SK-N-SH (cell line): ENCODE results near the gene NIN. TPM values are rescaled to one million over a fixed set of nuclear protein-coding genes. Genes with fewer than 3 reads are reported as not detected.

ENCODE experiments used
- CTCF ChIA-PET: fragments of 300-600, 350-600 bp; formaldehyde crosslinking; extraction: SDS; loops from one replicate; lab custom pipeline; 2021; lab: Yijun Ruan, JAX
- POLR2A ChIA-PET: fragments of 350-600 bp; sonication (Branson Sonifier 250); formaldehyde crosslinking; extraction: SDS; loops from one replicate; lab custom pipeline; 2020; ENCODE audit warnings: antibody characterized with exemption, inconsistent platforms; lab: Yijun Ruan, JAX
- DNase-seq: peaks from one replicate; pipeline ENCODE4 v3.0.0; 2012
- H2AFZ ChIP-seq: fragments of 200-600 bp; sonication (generic); 2 replicates; pipeline ENCODE4 v1.8.1; 2016; ENCODE audit warnings: antibody characterized with exemption, mild to moderate bottlenecking, low read depth
- H3F3A ChIP-seq: fragments of 200-600 bp; sonication (generic); replicated peaks from 2 replicates; pipeline ENCODE3; 2016; ENCODE audit warnings: antibody characterized with exemption, mild to moderate bottlenecking; ENCODE audit not compliant: insufficient read depth
- H3K27ac ChIP-seq, 2 experiments: fragments of 200-500 bp in 1 of 2; fragments of 200-600 bp in 1 of 2; sonication (Bioruptor generic) in 1 of 2; sonication (generic), shearing (Covaris generic) in 1 of 2; 2 replicates each; pipeline versions ENCODE4 v1.5.1 to v1.6.1; 2014 to 2016; ENCODE audit warnings: low read depth in 2 of 2, inconsistent platforms in 1 of 2, low read length in 1 of 2, mild to moderate bottlenecking in 1 of 2, mixed read lengths in 1 of 2
- H3K27me3 ChIP-seq: fragments of 200-600 bp; sonication (generic), shearing (Covaris generic); 2 replicates; pipeline ENCODE4 v1.6.1; 2016; ENCODE audit warnings: mixed run types; ENCODE audit not compliant: insufficient read depth
- H3K36me3 ChIP-seq, 2 experiments: fragments of 200-500 bp in 1 of 2; fragments of 200-600 bp in 1 of 2; sonication (Bioruptor generic) in 1 of 2; sonication (generic) in 1 of 2; replicated peaks in 1 of 2; 2 replicates each; pipeline versions ENCODE3 to v1.5.1; 2014 to 2016; ENCODE audit warnings: low read length in 1 of 2, mild to moderate bottlenecking in 1 of 2; ENCODE audit not compliant: insufficient read depth in 2 of 2, control insufficient read depth in 1 of 2
- H3K4me1 ChIP-seq, 2 experiments: fragments of 200-500 bp in 1 of 2; fragments of 200-600 bp in 1 of 2; sonication (Bioruptor generic) in 1 of 2; sonication (generic), shearing (Covaris generic) in 1 of 2; 2 replicates each; pipeline versions ENCODE4 v1.5.1 to v1.6.1; 2014 to 2016; ENCODE audit warnings: low read depth in 1 of 2, low read length in 1 of 2, mixed run types in 1 of 2; ENCODE audit not compliant: insufficient read depth in 2 of 2, control insufficient read depth in 1 of 2
- H3K4me2 ChIP-seq: fragments of 200-600 bp; sonication (generic), shearing (Covaris generic); 2 replicates; pipeline ENCODE4 v1.6.1; 2017; ENCODE audit warnings: mixed run types
- H3K4me3 ChIP-seq, 2 experiments: fragments of 200-500 bp in 1 of 2; fragments of 200-600 bp in 1 of 2; sonication (Bioruptor generic) in 1 of 2; sonication (generic), shearing (Covaris generic) in 1 of 2; 2 replicates each; pipeline versions ENCODE4 v1.5.1 to v1.8.1; 2014 to 2016; ENCODE audit warnings: low read depth in 2 of 2, inconsistent platforms in 1 of 2, low read length in 1 of 2, mild to moderate bottlenecking in 1 of 2, mixed read lengths in 1 of 2, moderate library complexity in 1 of 2
- H3K79me2 ChIP-seq: fragments of 200-600 bp; sonication (generic); 2 replicates; pipeline ENCODE4 v1.8.1; 2017; ENCODE audit warnings: mild to moderate bottlenecking; ENCODE audit not compliant: insufficient read depth
- H3K9ac ChIP-seq: fragments of 200-600 bp; sonication (generic); 2 replicates; pipeline ENCODE4 v1.6.1; 2017; ENCODE audit warnings: mixed run types
- H3K9me2 ChIP-seq: fragments of 200-600 bp; sonication (generic); 2 replicates; pipeline ENCODE4 v1.6.1; 2017; ENCODE audit warnings: mixed run types
- H3K9me3 ChIP-seq: fragments of 200-600 bp; sonication (generic); 2 replicates; pipeline ENCODE4 v1.6.1; 2017; ENCODE audit warnings: mixed run types, mild to moderate bottlenecking, moderate library complexity
- H4K20me1 ChIP-seq: fragments of 200-600 bp; sonication (generic); 2 replicates; pipeline ENCODE4 v1.6.1; 2017; ENCODE audit warnings: mild to moderate bottlenecking, mixed run types; ENCODE audit not compliant: insufficient read depth
- CHD2 ChIP-seq: fragments of 150-350 bp; IDR thresholded peaks from 2 replicates; pipeline ENCODE4 v1.6.1; 2018; ENCODE audit warnings: low read length; ENCODE audit not compliant: partially characterized antibody
- EP300 ChIP-seq, 2 experiments: IDR thresholded peaks; 2 replicates each; pipeline versions ENCODE4 v1.4.0 to v1.6.1; 2012; ENCODE audit warnings: borderline replicate concordance in 1 of 2, low read depth in 1 of 2, low read length in 1 of 2
- EZH2phosphoT487 ChIP-seq: fragments of 200-600 bp; sonication (generic); IDR thresholded peaks from 2 replicates; pipeline ENCODE4 v1.6.1; 2017; ENCODE audit warnings: low read depth, mixed run types, mild to moderate bottlenecking, antibody characterized with exemption, moderate library complexity, borderline replicate concordance
- FOXM1 ChIP-seq: IDR thresholded peaks from 2 replicates; pipeline ENCODE4 v1.4.0; 2012; ENCODE audit warnings: low read depth, mild to moderate bottlenecking
- MAX ChIP-seq: IDR thresholded peaks from 2 replicates; pipeline ENCODE4 v1.4.0; 2012; ENCODE audit warnings: low read depth
- NFIC ChIP-seq: IDR thresholded peaks from 2 replicates; pipeline ENCODE4 v1.4.0; 2012; ENCODE audit warnings: borderline replicate concordance
- REST ChIP-seq: IDR thresholded peaks from 2 replicates; pipeline ENCODE4 v1.6.1; 2012; ENCODE audit warnings: mild to moderate bottlenecking, low read depth, low read length, moderate library complexity
- RFX5 ChIP-seq: IDR thresholded peaks from 2 replicates; pipeline ENCODE4 v1.6.1; 2012; ENCODE audit warnings: mild to moderate bottlenecking, improper control_type of control experiment, low read length
- RXRA ChIP-seq: IDR thresholded peaks from 2 replicates; pipeline ENCODE4 v1.4.0; 2012; ENCODE audit warnings: low read depth, mild to moderate bottlenecking, borderline replicate concordance
- SIN3A ChIP-seq: IDR thresholded peaks from 2 replicates; pipeline ENCODE4 v1.6.1; 2012; ENCODE audit warnings: low read depth, mild to moderate bottlenecking, low read length, moderate library complexity, borderline replicate concordance
- SMC3 ChIP-seq: IDR thresholded peaks from 2 replicates; pipeline ENCODE4 v1.6.1; 2012; ENCODE audit warnings: low read depth, low read length, improper control_type of control experiment
- TAF1 ChIP-seq: IDR thresholded peaks from 2 replicates; pipeline ENCODE4 v1.6.1; 2012; ENCODE audit warnings: low read depth, mild to moderate bottlenecking, low read length, moderate library complexity, borderline replicate concordance
- YY1 ChIP-seq: IDR thresholded peaks from 2 replicates; pipeline ENCODE4 v1.4.0; 2012; ENCODE audit warnings: low read depth, mild to moderate bottlenecking
- WGBS: methylation state at CpG from one replicate; pipeline ENCODE4 v1.1.6; 2017; ENCODE audit warnings: low lambda C conversion rate; 5-methylcytosine and 5-hydroxymethylcytosine counted together
- polyA plus RNA-seq, 3 experiments: library from polyadenylated mRNA; depleted of rRNA; stranded (reverse); fragments of >200 nt; gene quantifications; 2 replicates each; pipeline ENCODE4 v1.2.3, GENCODE V29; 2012
- TF ChIP-seq, protein P1 (sequence below): IDR thresholded peaks from 2 replicates; pipeline ENCODE4 v1.4.0; 2012; ENCODE audit warnings: low read depth, borderline replicate concordance
- TF ChIP-seq, protein P2 (sequence below): IDR thresholded peaks from 2 replicates; pipeline ENCODE4 v1.4.0; 2012; ENCODE audit warnings: low read depth, borderline replicate concordance

The NIN gene
- polyA plus RNA-seq, 1 of the 3 experiments (the other 2 are of a cell fraction) = 10.0 TPM

DNA sequence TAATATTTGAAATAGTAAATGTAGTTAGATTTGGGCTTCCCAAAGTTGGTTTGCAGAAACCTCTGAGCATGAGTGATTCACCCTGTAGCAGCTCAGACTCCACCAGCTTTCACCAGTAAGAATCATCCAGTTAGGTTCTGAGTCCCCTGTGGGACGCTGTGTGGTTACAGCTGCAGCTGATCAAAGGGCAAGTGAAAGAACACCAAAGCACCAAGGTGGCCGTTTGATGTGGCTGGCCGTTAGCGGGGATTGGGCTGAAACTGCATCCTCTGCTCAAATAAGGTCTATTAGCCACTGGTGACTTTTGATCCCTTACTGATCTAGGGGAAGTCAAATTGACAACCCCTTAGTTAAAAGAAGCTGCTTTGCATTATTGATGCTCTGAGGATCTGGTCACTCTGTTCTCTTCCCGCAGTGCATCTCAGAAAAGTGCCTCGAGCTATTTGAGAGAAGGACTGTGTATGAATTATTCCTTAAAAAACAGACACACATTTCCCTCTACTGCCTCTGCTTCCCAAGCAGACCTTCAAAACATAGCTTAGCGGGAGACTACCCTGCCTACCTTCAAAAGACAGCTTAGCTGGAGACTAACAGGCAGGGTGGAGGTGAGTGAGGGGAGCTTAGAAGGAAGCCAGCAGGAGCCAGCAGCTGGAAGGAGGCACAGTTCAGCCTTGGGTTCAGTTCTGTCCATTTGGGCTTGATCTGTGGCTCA is 44.6 kb upstream of the NIN start:
- Histone ChIP-seq H3K4me2 (no peak overlapping the region), H3K27me3 (no peaks in the 10 kb centered on the region), H3K4me3 (no peak overlapping the region), H3K4me1 (peaks cover 0 to 2% of the 10 kb centered on the region in 2 experiments; a peak in 1 of 4 replicates), H3F3A (no peaks in the 10 kb centered on the region), H2AFZ (no peak overlapping the region), H3K9ac (no peak overlapping the region), H3K9me3 (no peaks in the 10 kb centered on the region), H3K9me2 (no peaks in the 10 kb centered on the region), H3K36me3 (no peaks in the 10 kb centered on the region), H3K79me2 (no peaks in the 10 kb centered on the region), H4K20me1 (no peaks in the 10 kb centered on the region), H3K27ac (no peak overlapping the region)
- DNase-seq = no peak
- TF ChIP-seq NFIC (no peak), RXRA (no peak), MAX (no peak), CHD2 (no peak), EP300 (IDR thresholded peaks at IDR 0.05; ENCODE audit: borderline replicate concordance in 1 of 2, low read depth in 1 of 2, low read length in 1 of 2) (no peak), SIN3A (no peak), REST (no peak), YY1 (no peak), RFX5 (no peak)
- TF ChIP-seq, protein P1, sequence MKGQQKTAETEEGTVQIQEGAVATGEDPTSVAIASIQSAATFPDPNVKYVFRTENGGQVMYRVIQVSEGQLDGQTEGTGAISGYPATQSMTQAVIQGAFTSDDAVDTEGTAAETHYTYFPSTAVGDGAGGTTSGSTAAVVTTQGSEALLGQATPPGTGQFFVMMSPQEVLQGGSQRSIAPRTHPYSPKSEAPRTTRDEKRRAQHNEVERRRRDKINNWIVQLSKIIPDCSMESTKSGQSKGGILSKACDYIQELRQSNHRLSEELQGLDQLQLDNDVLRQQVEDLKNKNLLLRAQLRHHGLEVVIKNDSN = no peak
- CTCF ChIA-PET = interaction anchor here (1.3 kb wide), 1 partner anchor 15 kb away, joined by 4 read pairs; no protein-coding TSS in a partner anchor
- POLR2A ChIA-PET = no interaction called here
- WGBS = 85% methylated on average over 7 of the region's 7 CpGs

DNA sequence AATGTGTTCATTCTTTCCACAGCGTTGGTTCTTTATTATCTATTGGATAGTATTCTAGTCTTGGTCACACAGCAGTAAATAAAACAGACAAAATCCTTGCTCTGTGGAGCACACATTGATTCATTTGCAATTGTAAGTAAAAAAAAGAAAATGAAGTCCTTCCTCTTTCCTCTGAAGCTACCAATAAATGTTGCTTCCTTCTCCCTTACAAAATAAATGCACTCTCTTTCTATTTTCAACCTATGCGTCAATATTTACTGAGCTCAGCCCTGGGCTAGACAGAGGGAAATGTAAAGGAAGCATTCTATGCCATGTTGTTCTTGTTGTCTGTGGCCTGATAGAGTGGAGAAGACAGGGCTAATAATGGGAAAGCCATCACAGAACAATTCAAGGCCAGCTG is 43.8 kb upstream of the NIN start:
- CTCF ChIA-PET = interaction anchor here (1.3 kb wide), 1 partner anchor 15 kb away, joined by 4 read pairs; no protein-coding TSS in a partner anchor
- TF ChIP-seq REST (no peak), TAF1 (no peak), RXRA (no peak), SMC3 (no peak), EZH2phosphoT487 (no peak), FOXM1 (no peak), EP300 (IDR thresholded peaks at IDR 0.05; ENCODE audit: borderline replicate concordance in 1 of 2, low read depth in 1 of 2, low read length in 1 of 2) (no peak)
- TF ChIP-seq, protein P2, sequence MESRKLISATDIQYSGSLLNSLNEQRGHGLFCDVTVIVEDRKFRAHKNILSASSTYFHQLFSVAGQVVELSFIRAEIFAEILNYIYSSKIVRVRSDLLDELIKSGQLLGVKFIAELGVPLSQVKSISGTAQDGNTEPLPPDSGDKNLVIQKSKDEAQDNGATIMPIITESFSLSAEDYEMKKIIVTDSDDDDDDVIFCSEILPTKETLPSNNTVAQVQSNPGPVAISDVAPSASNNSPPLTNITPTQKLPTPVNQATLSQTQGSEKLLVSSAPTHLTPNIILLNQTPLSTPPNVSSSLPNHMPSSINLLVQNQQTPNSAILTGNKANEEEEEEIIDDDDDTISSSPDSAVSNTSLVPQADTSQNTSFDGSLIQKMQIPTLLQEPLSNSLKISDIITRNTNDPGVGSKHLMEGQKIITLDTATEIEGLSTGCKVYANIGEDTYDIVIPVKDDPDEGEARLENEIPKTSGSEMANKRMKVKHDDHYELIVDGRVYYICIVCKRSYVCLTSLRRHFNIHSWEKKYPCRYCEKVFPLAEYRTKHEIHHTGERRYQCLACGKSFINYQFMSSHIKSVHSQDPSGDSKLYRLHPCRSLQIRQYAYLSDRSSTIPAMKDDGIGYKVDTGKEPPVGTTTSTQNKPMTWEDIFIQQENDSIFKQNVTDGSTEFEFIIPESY = no peak
- no peak overlapping the region for H3K9ac ChIP-seq

More for the DNA sequence above, 43.8 kb upstream of the NIN start:
- H3F3A ChIP-seq = no peaks in the 10 kb centered on the region
- no peak for DNase-seq
- no peaks in the 10 kb centered on the region for H3K27me3 ChIP-seq
- H3K9me2 ChIP-seq = no peaks in the 10 kb centered on the region
- no peak overlapping the region for H3K4me2 ChIP-seq
- H3K27ac ChIP-seq = no peak overlapping the region
- H4K20me1 ChIP-seq = no peaks in the 10 kb centered on the region
- WGBS = 86% methylated on average over 2 of the region's 2 CpGs
- POLR2A ChIA-PET = no interaction called here
- H3K9me3 ChIP-seq = no peaks in the 10 kb centered on the region
- H3K4me1 ChIP-seq = no peaks in the 10 kb centered on the region; a peak in 1 of 4 replicates
- no peak overlapping the region for H3K4me3 ChIP-seq
- no peaks in the 10 kb centered on the region for H3K79me2 ChIP-seq
- no peaks in the 10 kb centered on the region for H3K36me3 ChIP-seq
- no peak overlapping the region for H2AFZ ChIP-seq
